ENCODE results near the gene TBC1D22B.

Gene TBC1D22B

GRCh38 chr6:37257634-37258404 is at the start of gene TBC1D22B, which contains the start of gene TMEM217:
Gene TBC1D22B, plus strand, starts transcription at chr6:37257772. Its CDS starts 146 bp downstream, at chr6:37257918.
Gene TMEM217, minus strand, starts transcription at chr6:37258144. Its CDS starts 39,114 bp downstream, at chr6:37219030.
- DNase-seq, result peak; percentile 97

- DNase-seq, result peak; percentile 87
Observed at GRCh38 chr6:37207903-37208456, 49.6 kb upstream of the TBC1D22B start.

GRCh38 chr6:37208793-37209192 is 48.8 kb upstream of the TBC1D22B start:
- DNase-seq, result no peak

- DNase-seq, result peak; percentile 29
Observed at GRCh38 chr6:37209461-37210205, 47.9 kb upstream of the TBC1D22B start.

- peak; percentile 74 for DNase-seq
Observed at GRCh38 chr6:37210313-37210968, 47.1 kb upstream of the TBC1D22B start.

GRCh38 chr6:37212268-37212667 is 45.3 kb upstream of the TBC1D22B start:
- no peak for DNase-seq

- DNase-seq, result no peak
Observed at GRCh38 chr6:37218061-37218460, 39.5 kb upstream of the TBC1D22B start.

GRCh38 chr6:37218511-37218910 is 39.1 kb upstream of the TBC1D22B start:
- no peak for DNase-seq

- no peak for DNase-seq
Observed at GRCh38 chr6:37221585-37222124, 35.9 kb upstream of the TBC1D22B start.

- peak; percentile 72 for DNase-seq
Observed at GRCh38 chr6:37222125-37222967, 35.2 kb upstream of the TBC1D22B start.

- DNase-seq, result no peak
Observed at GRCh38 chr6:37222992-37223391, 34.6 kb upstream of the TBC1D22B start.

GRCh38 chr6:37225350-37226169 is 32.0 kb upstream of the TBC1D22B start:
- no peak for DNase-seq

- no peak for DNase-seq
Observed at GRCh38 chr6:37230104-37230503, 27.5 kb upstream of the TBC1D22B start.

- no peak for DNase-seq
Observed at GRCh38 chr6:37232430-37233017, 25.0 kb upstream of the TBC1D22B start.

GRCh38 chr6:37233541-37233940 is 24.0 kb upstream of the TBC1D22B start:
- no peak for DNase-seq

- no peak for DNase-seq
Observed at GRCh38 chr6:37236921-37237320, 20.7 kb upstream of the TBC1D22B start.

- no peak for DNase-seq
Observed at GRCh38 chr6:37237789-37238188, 19.8 kb upstream of the TBC1D22B start.

GRCh38 chr6:37238381-37238780 is 19.2 kb upstream of the TBC1D22B start:
- no peak for DNase-seq

- DNase-seq, result no peak
Observed at GRCh38 chr6:37239526-37239925, 18.0 kb upstream of the TBC1D22B start.

- peak; percentile 83 for DNase-seq
Observed at GRCh38 chr6:37239950-37240713, 17.4 kb upstream of the TBC1D22B start.

All from activated naive CD4-positive, alpha-beta T cell treated with anti-CD3 and anti-CD28 coated beads, Interleukin-2, amount 50 U/mL, for 16 hours (primary cell).